Endothelial cell of umbilical vein (primary cell): ENCODE data around the gene WDR27. TPM values are rescaled to one million over a fixed set of nuclear protein-coding genes. Genes with fewer than 3 reads are reported as not detected.

ENCODE experiments used
- BruUV-seq: library from RNA; stranded (reverse); fragments of 400-500 nt; replicated peaks from 2 replicates; lab custom pipeline; 2021; lab: Mats Ljungman, UMichigan
- CTCF ChIA-PET: fragments of 300-600, 350-600 bp; sonication (Branson Sonifier 250); formaldehyde crosslinking; loops from one replicate; lab custom pipeline; 2021; ENCODE audit warnings: antibody characterized with exemption, inconsistent platforms; lab: Charles Lee
- POLR2A ChIA-PET: fragments of 300-600, 350-600 bp; sonication (Branson Sonifier 250); formaldehyde crosslinking; loops from one replicate; lab custom pipeline; 2021; ENCODE audit warnings: antibody characterized with exemption, inconsistent platforms; lab: Charles Lee
- DNase-seq: peaks from one replicate; pipeline ENCODE4 v3.0.0-alpha.2; 2011; ENCODE audit warnings: low read depth, low spot score
- FAIRE-seq: peaks from 2 replicates; lab custom pipeline; 2011; peaks lifted over from hg19 to GRCh38; lab: Jason Lieb, UNC
- H2AFZ ChIP-seq: 2 replicates; pipeline ENCODE4 v1.6.0; 2012; ENCODE audit warnings: low read depth, low read length, control low read depth, inconsistent platforms
- H3K27ac ChIP-seq: 2 replicates; pipeline ENCODE4 v1.5.1; 2011; ENCODE audit warnings: low read depth, mild to moderate bottlenecking, control low read depth, low read length, moderate library complexity; ENCODE audit not compliant: insufficient read depth
- H3K27me3 ChIP-seq, 2 experiments: 2 replicates each; pipeline versions ENCODE4 v1.6.0 to v1.6.1; 2011; ENCODE audit warnings: low read length in 2 of 2, mixed read lengths in 1 of 2; ENCODE audit not compliant: control insufficient read depth in 2 of 2, insufficient read depth in 2 of 2
- H3K36me3 ChIP-seq, 2 experiments: 2 replicates in 1 of 2; 3 replicates in 1 of 2; pipeline ENCODE4 v1.5.1; 2011; ENCODE audit warnings: low read length in 2 of 2, mild to moderate bottlenecking in 1 of 2, moderate library complexity in 1 of 2; ENCODE audit not compliant: control insufficient read depth in 2 of 2, insufficient read depth in 2 of 2; ENCODE audit errors: extremely low read depth in 1 of 2
- H3K4me1 ChIP-seq: 3 replicates; pipeline ENCODE4 v1.5.1; 2011; ENCODE audit warnings: mild to moderate bottlenecking, low read length; ENCODE audit not compliant: control insufficient read depth, insufficient read depth; ENCODE audit errors: extremely low read depth
- H3K4me2 ChIP-seq: 2 replicates; pipeline ENCODE4 v1.6.1; 2011; ENCODE audit warnings: low read length, control low read depth, mixed read lengths; ENCODE audit not compliant: insufficient read depth
- H3K4me3 ChIP-seq, 3 experiments: fragments of 200-600 bp in 1 of 3; sonication (generic), shearing (Covaris generic) in 1 of 3; replicated peaks in 1 of 3; 2 replicates each; pipeline ENCODE4 v1.5.1; 2011 to 2016; ENCODE audit warnings: control low read depth in 3 of 3, low read length in 3 of 3, mild to moderate bottlenecking in 2 of 3, inconsistent platforms in 1 of 3, low read depth in 1 of 3, moderate library complexity in 1 of 3; ENCODE audit not compliant: insufficient read depth in 1 of 3
- H3K79me2 ChIP-seq: 2 replicates; pipeline ENCODE4 v1.6.0; 2012; ENCODE audit warnings: low read length, inconsistent platforms; ENCODE audit not compliant: control insufficient read depth, insufficient read depth
- H3K9ac ChIP-seq: replicated peaks from 2 replicates; pipeline ENCODE3; 2011; ENCODE audit warnings: low read length, control low read depth; ENCODE audit not compliant: insufficient read depth; ENCODE audit errors: extremely low read depth
- H3K9me1 ChIP-seq: replicated peaks from 3 replicates; pipeline ENCODE4 v1.6.0; 2011; ENCODE audit warnings: mild to moderate bottlenecking, low read length; ENCODE audit not compliant: control insufficient read depth, insufficient read depth; ENCODE audit errors: extremely low read depth
- H3K9me3 ChIP-seq: replicated peaks from 2 replicates; pipeline ENCODE4 v1.5.1; 2012; ENCODE audit warnings: low read length, inconsistent platforms; ENCODE audit not compliant: control insufficient read depth, insufficient read depth
- H4K20me1 ChIP-seq: replicated peaks from 2 replicates; pipeline ENCODE3; 2011; ENCODE audit warnings: mild to moderate bottlenecking, low read length; ENCODE audit not compliant: control insufficient read depth, insufficient read depth; ENCODE audit errors: extremely low read depth
- CTCF ChIP-seq, 2 donors: IDR thresholded peaks; 1 replicate in 1 of 2; 2 replicates in 1 of 2; pipeline ENCODE4 v1.5.1; 2011; ENCODE audit warnings: low read length in 2 of 2, mild to moderate bottlenecking in 2 of 2, moderate library complexity in 2 of 2, control low read depth in 1 of 2, inconsistent platforms in 1 of 2, low read depth in 1 of 2; ENCODE audit not compliant: insufficient read depth in 1 of 2; ENCODE audit errors: extremely low read depth in 1 of 2
- EZH2 ChIP-seq: IDR thresholded peaks from 2 replicates; pipeline ENCODE4 v1.6.1; 2012; ENCODE audit warnings: borderline replicate concordance, low read depth, mild to moderate bottlenecking, moderate library complexity, low read length, inconsistent platforms; ENCODE audit not compliant: severe bottlenecking
- FOS ChIP-seq: IDR thresholded peaks from 2 replicates; pipeline ENCODE4 v1.6.1; 2011; ENCODE audit warnings: mild to moderate bottlenecking, low read length, moderate library complexity, borderline replicate concordance; ENCODE audit not compliant: insufficient read depth
- GATA2 ChIP-seq: IDR thresholded peaks from 2 replicates; pipeline ENCODE4 v1.7.0; 2011; ENCODE audit warnings: low read depth, mild to moderate bottlenecking, moderate library complexity, mixed read lengths, low read length; ENCODE audit not compliant: insufficient read length, insufficient read depth
- JUN ChIP-seq: IDR thresholded peaks from 2 replicates; pipeline ENCODE4 v1.6.1; 2011; ENCODE audit warnings: borderline replicate concordance, low read depth; ENCODE audit not compliant: insufficient read length, insufficient read depth
- MAX ChIP-seq: IDR thresholded peaks from 2 replicates; pipeline ENCODE4 v1.6.1; 2011; ENCODE audit not compliant: insufficient read depth, insufficient read length
- MYC ChIP-seq: IDR thresholded peaks from one replicate; pipeline ENCODE4 v1.6.1; 2011; ENCODE audit warnings: mild to moderate bottlenecking, low read depth, low read length
- POLR2A ChIP-seq: IDR thresholded peaks from 2 replicates; pipeline ENCODE4 v1.6.1; 2012; ENCODE audit warnings: low read depth, mild to moderate bottlenecking, control low read depth, low read length
- POLR2AphosphoS5 ChIP-seq: IDR thresholded peaks from 2 replicates; pipeline ENCODE4 v1.6.1; 2012; ENCODE audit warnings: low read depth, mild to moderate bottlenecking, control low read depth, low read length, moderate library complexity; ENCODE audit not compliant: insufficient read depth
- dilution Hi-C: fragments of 300-500 bp; cut with MboI; formaldehyde crosslinking; loops from one replicate; pipeline ENCODE4 v1.15.0; 2019; ENCODE audit warnings: low sequenced_read_pairs; ENCODE audit not compliant: extremely low pct_ligation_motif_present
- intact Hi-C: fragments of 100-400 bp; cut with micrococcal nuclease; formaldehyde crosslinking; loops from one replicate; pipeline ENCODE4 v1.10.0; 2022
- polyA plus RNA-seq, 4 experiments: library from polyadenylated mRNA; depleted of rRNA in 3 of 4; stranded (reverse) in 3 of 4; unstranded in 1 of 4; fragments of >200 nt; gene quantifications; 2 replicates each; pipeline versions ENCODE4 v1.2.1 to v1.2.3, GENCODE V29; 2011 to 2012; ENCODE audit warnings: missing spikeins in 1 of 4
- total RNA-seq: library from RNA; stranded (reverse); gene quantifications from 2 replicates; pipeline ENCODE4 v1.2.3, GENCODE V29; 2021

WDR27 gene
- total and polyA plus RNA-seq, 2 donors (not counting 3 experiments of a cell fraction or from before 2014, with no cell fraction given) = 60.1 to 69.7 TPM

- ChIA-PET POLR2A (no interaction called here), CTCF (no interaction called here)
- Histone ChIP-seq H3K9ac (no peak overlapping the region), H4K20me1 (no peaks in the 10 kb centered on the region), H3K4me3 (no peak overlapping the region), H3K79me2 (no peaks in the 10 kb centered on the region), H3K36me3 (no peaks in the 10 kb centered on the region), H3K4me1 (no peaks in the 10 kb centered on the region), H3K9me3 (no peaks in the 10 kb centered on the region), H3K9me1 (no peaks in the 10 kb centered on the region), H2AFZ (no peak overlapping the region), H3K27ac (no peak overlapping the region), H3K27me3 (no peaks in the 10 kb centered on the region), H3K4me2 (no peak overlapping the region)
- FAIRE-seq (no peak), DNase-seq (no peak)
- BruUV-seq = no TSS peak
- intact Hi-C loops = loop anchor here (10.0 kb wide), 1 partner anchor 230 kb away; no protein-coding TSS in a partner anchor
- TF ChIP-seq MYC (no peak), POLR2A (no peak), EZH2 (no peak), FOS (no peak), GATA2 (no peak), MAX (no peak), JUN (no peak), POLR2AphosphoS5 (no peak), CTCF (IDR thresholded peaks at IDR 0.05; ENCODE audit: extremely low read depth in 1 of 2, insufficient read depth in 1 of 2, low read depth in 1 of 2, low read length in 2 of 2) (no peak)
- dilution Hi-C loops = no loop called here
Measured at GRCh38 chr6:169424821-169425240, 277.0 kb downstream of the WDR27 start.
